Measurements from ENCODE around the gene ST7.

DNA sequence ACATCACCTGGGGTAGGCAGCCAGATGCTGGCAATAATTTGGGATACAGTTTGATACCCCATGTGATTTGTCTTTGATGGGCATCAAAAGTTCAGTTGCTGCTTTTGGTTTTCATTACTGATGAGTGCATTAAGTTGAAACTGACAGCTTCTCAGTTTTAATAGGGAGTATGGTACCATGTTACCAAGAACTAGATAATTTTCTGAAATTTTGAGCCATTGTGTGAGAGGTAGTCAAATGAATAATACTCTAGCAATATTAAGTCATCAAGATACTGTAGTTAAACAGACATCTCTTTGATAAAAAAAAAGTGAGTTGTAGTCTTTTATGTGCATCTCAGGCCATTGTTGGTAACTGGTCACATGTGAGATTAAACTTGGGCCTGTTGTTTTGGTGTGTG is 71.5 kb downstream of the ST7 start:
- no peak for TF ChIP-seq EZH2phosphoT487 (IDR thresholded peaks at IDR 0.05; ENCODE audit: borderline replicate concordance)
- TF ChIP-seq, protein P1, sequence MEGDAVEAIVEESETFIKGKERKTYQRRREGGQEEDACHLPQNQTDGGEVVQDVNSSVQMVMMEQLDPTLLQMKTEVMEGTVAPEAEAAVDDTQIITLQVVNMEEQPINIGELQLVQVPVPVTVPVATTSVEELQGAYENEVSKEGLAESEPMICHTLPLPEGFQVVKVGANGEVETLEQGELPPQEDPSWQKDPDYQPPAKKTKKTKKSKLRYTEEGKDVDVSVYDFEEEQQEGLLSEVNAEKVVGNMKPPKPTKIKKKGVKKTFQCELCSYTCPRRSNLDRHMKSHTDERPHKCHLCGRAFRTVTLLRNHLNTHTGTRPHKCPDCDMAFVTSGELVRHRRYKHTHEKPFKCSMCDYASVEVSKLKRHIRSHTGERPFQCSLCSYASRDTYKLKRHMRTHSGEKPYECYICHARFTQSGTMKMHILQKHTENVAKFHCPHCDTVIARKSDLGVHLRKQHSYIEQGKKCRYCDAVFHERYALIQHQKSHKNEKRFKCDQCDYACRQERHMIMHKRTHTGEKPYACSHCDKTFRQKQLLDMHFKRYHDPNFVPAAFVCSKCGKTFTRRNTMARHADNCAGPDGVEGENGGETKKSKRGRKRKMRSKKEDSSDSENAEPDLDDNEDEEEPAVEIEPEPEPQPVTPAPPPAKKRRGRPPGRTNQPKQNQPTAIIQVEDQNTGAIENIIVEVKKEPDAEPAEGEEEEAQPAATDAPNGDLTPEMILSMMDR (conservative IDR thresholded peaks at IDR 0.05; ENCODE audit: low read length) = no peak
